Measurements from ENCODE around the gene SULT1A3.
"Not testable (repeated sequence)": the region's sequence is repeated elsewhere in the genome, so short reads cannot be mapped to it uniquely, and the experiment has no call there.

GRCh38 chr16:30169416-30169815, 29.6 kb upstream of the SULT1A3 start:
- not testable (repeated sequence) for TF ChIP-seq CTCF (conservative IDR thresholded peaks at IDR 0.05 in 1 of 2, IDR thresholded peaks at IDR 0.05 in 1 of 2; ENCODE audit: extremely low read depth in 1 of 2, insufficient read depth in 1 of 2, low read depth in 1 of 2, low read length in 2 of 2); EZH2 (IDR thresholded peaks at IDR 0.05; ENCODE audit: borderline replicate concordance, low read length)
